Right hindlimb (tissue), 1 donor: ENCODE measurements around the gene SMPD2.

Experiments
- DNase-seq: peaks from one replicate; pipeline ENCODE4 v3.0.0-alpha.2; 2018

SMPD2 gene

GRCh38 chr6:109461733-109462526 lies 21.4 kb downstream of the SMPD2 start:
- DNase-seq: no peak

- no peak for DNase-seq
Measured at GRCh38 chr6:109465772-109466171, 25.2 kb downstream of the SMPD2 start.

GRCh38 chr6:109466212-109466923 lies 25.8 kb downstream of the SMPD2 start:
- DNase-seq: no peak

GRCh38 chr6:109467696-109468095 lies 27.2 kb downstream of the SMPD2 start:
- no peak for DNase-seq

GRCh38 chr6:109469591-109470189 lies 29.2 kb downstream of the SMPD2 start:
- no peak for DNase-seq

GRCh38 chr6:109471105-109471810 lies 30.7 kb downstream of the SMPD2 start:
- DNase-seq: no peak

- DNase-seq: no peak
Measured at GRCh38 chr6:109472132-109472995, 31.8 kb downstream of the SMPD2 start.

GRCh38 chr6:109473120-109473519 lies 32.6 kb downstream of the SMPD2 start:
- DNase-seq: no peak

GRCh38 chr6:109474995-109475394 lies 34.5 kb downstream of the SMPD2 start:
- DNase-seq: no peak

GRCh38 chr6:109475625-109476024 lies 35.1 kb downstream of the SMPD2 start:
- no peak for DNase-seq

- DNase-seq: no peak
Measured at GRCh38 chr6:109477184-109477583, 36.7 kb downstream of the SMPD2 start.

- no peak for DNase-seq
Measured at GRCh38 chr6:109477725-109478124, 37.2 kb downstream of the SMPD2 start.

GRCh38 chr6:109478222-109478805 lies 37.8 kb downstream of the SMPD2 start:
- DNase-seq: no peak

- no peak for DNase-seq
Measured at GRCh38 chr6:109478841-109479624, 38.5 kb downstream of the SMPD2 start.

- DNase-seq: no peak
Measured at GRCh38 chr6:109480993-109481480, 40.5 kb downstream of the SMPD2 start.

GRCh38 chr6:109482905-109483734 lies 42.6 kb downstream of the SMPD2 start, which contains the start of gene ZBTB24:
ZBTB24 (minus strand) TSS chr6:109483219; CDS start chr6:109482026, 1,193 bp downstream.
- peak; percentile 92 for DNase-seq

GRCh38 chr6:109483735-109484057 lies 43.2 kb downstream of the SMPD2 start:
- no peak for DNase-seq

- peak; percentile 40 for DNase-seq
Measured at GRCh38 chr6:109484122-109484521, 43.6 kb downstream of the SMPD2 start.

GRCh38 chr6:109485266-109485935 lies 44.9 kb downstream of the SMPD2 start:
- no peak for DNase-seq
